Astrocyte (in vitro differentiated cells and primary cell): Measurements from ENCODE around the gene GPR162. TPM values are rescaled to one million over a fixed set of nuclear protein-coding genes. Genes with fewer than 3 reads are reported as not detected.

Experiments used
- DNase-seq: peaks from one replicate; pipeline ENCODE4 v3.0.0-alpha.2; 2010; ENCODE audit warnings: low read depth
- FAIRE-seq: peaks from 2 replicates; lab custom pipeline; 2011; peaks lifted over from hg19 to GRCh38; lab: Jason Lieb, UNC
- H2AFZ ChIP-seq: 2 replicates; pipeline ENCODE4 v1.6.0; 2012; ENCODE audit warnings: low read depth, low read length, inconsistent platforms
- H3K27ac ChIP-seq: 2 replicates; pipeline ENCODE4 v1.5.1; 2011; ENCODE audit warnings: low read depth, low read length, inconsistent platforms
- H3K27me3 ChIP-seq: 2 replicates; pipeline ENCODE4 v1.6.0; 2011; ENCODE audit warnings: low read length, inconsistent platforms; ENCODE audit not compliant: insufficient read depth
- H3K36me3 ChIP-seq: 2 replicates; pipeline ENCODE4 v1.5.1; 2011; ENCODE audit warnings: low read length, inconsistent platforms; ENCODE audit not compliant: insufficient read depth
- H3K4me1 ChIP-seq: 2 replicates; pipeline ENCODE4 v1.5.1; 2011; ENCODE audit warnings: low read length, inconsistent platforms; ENCODE audit not compliant: insufficient read depth
- H3K4me2 ChIP-seq: 2 replicates; pipeline ENCODE4 v1.6.0; 2012; ENCODE audit warnings: low read length, inconsistent platforms
- H3K4me3 ChIP-seq: 2 replicates; pipeline ENCODE4 v1.5.1; 2011; ENCODE audit warnings: low read depth, mild to moderate bottlenecking, low read length, inconsistent platforms; ENCODE audit not compliant: insufficient read depth
- H3K79me2 ChIP-seq: 2 replicates; pipeline ENCODE4 v1.6.0; 2012; ENCODE audit warnings: mild to moderate bottlenecking, low read length, inconsistent platforms; ENCODE audit not compliant: insufficient read depth
- H3K9ac ChIP-seq: 2 replicates; pipeline ENCODE4 v1.6.0; 2012; ENCODE audit warnings: mild to moderate bottlenecking, low read length, inconsistent platforms
- H3K9me3 ChIP-seq: 2 replicates; pipeline ENCODE4 v1.5.1; 2012; ENCODE audit warnings: low read depth, mild to moderate bottlenecking, low read length, inconsistent platforms; ENCODE audit not compliant: insufficient read depth
- H4K20me1 ChIP-seq: 2 replicates; pipeline ENCODE4 v1.6.0; 2012; ENCODE audit warnings: low read length, inconsistent platforms; ENCODE audit not compliant: insufficient read depth
- H3K27ac Mint-ChIP-seq: one replicate; pipeline ENCODE4 v1.8.0; 2021; ENCODE audit warnings: mild to moderate bottlenecking, mixed read lengths; ENCODE audit not compliant: unreplicated experiment
- H3K27me3 Mint-ChIP-seq: one replicate; pipeline ENCODE4 v1.8.0; 2021; ENCODE audit warnings: low read depth, mixed read lengths; ENCODE audit not compliant: unreplicated experiment
- H3K36me3 Mint-ChIP-seq: one replicate; pipeline ENCODE4 v1.8.0; 2021; ENCODE audit warnings: low read depth, mixed read lengths; ENCODE audit not compliant: unreplicated experiment
- H3K4me1 Mint-ChIP-seq: one replicate; pipeline ENCODE4 v1.8.0; 2021; ENCODE audit warnings: low read depth, mixed read lengths; ENCODE audit not compliant: unreplicated experiment
- H3K4me3 Mint-ChIP-seq: one replicate; pipeline ENCODE4 v1.8.0; 2021; ENCODE audit warnings: mild to moderate bottlenecking, moderate library complexity, mixed read lengths; ENCODE audit not compliant: unreplicated experiment
- H3K9me3 Mint-ChIP-seq: one replicate; pipeline ENCODE4 v1.8.0; 2021; ENCODE audit warnings: mild to moderate bottlenecking, mixed read lengths; ENCODE audit not compliant: unreplicated experiment
- EZH2 ChIP-seq: IDR thresholded peaks from 2 replicates; pipeline ENCODE4 v1.6.1; 2012; ENCODE audit warnings: mild to moderate bottlenecking, low read length, inconsistent platforms; ENCODE audit not compliant: insufficient read depth
- total RNA-seq: library from RNA; stranded (reverse); gene quantifications from 2 replicates; pipeline ENCODE4 v1.2.1, GENCODE V29; 2021
- TF ChIP-seq, protein P1 (sequence below): IDR thresholded peaks from 2 replicates; pipeline ENCODE4 v1.5.1; 2011; ENCODE audit warnings: low read depth, mild to moderate bottlenecking, inconsistent platforms, low read length, moderate library complexity; ENCODE audit not compliant: insufficient read depth

GPR162 gene
- total RNA-seq, 1 donor from 2014 or later, result 6.2 TPM

- Mint-ChIP-seq H3K27me3 (peaks cover 19% of the 10 kb centered on the region), H3K4me3 (no peak overlapping the region), H3K9me3 (no peaks in the 10 kb centered on the region), H3K27ac (no peak overlapping the region), H3K36me3 (no peaks in the 10 kb centered on the region), H3K4me1 (peaks cover 12% of the 10 kb centered on the region)
- Histone ChIP-seq H3K9ac (no peak overlapping the region), H3K9me3 (no peaks in the 10 kb centered on the region), H2AFZ (no peak overlapping the region), H3K27me3 (no peaks in the 10 kb centered on the region), H3K79me2 (no peaks in the 10 kb centered on the region), H3K4me3 (no peak overlapping the region), H3K4me2 (no peak overlapping the region), H3K27ac (no peak overlapping the region), H3K36me3 (no peaks in the 10 kb centered on the region), H4K20me1 (no peaks in the 10 kb centered on the region), H3K4me1 (peaks cover 4% of the 10 kb centered on the region)
- FAIRE-seq, result no peak
- DNase-seq, result no peak
- TF ChIP-seq, protein P1, sequence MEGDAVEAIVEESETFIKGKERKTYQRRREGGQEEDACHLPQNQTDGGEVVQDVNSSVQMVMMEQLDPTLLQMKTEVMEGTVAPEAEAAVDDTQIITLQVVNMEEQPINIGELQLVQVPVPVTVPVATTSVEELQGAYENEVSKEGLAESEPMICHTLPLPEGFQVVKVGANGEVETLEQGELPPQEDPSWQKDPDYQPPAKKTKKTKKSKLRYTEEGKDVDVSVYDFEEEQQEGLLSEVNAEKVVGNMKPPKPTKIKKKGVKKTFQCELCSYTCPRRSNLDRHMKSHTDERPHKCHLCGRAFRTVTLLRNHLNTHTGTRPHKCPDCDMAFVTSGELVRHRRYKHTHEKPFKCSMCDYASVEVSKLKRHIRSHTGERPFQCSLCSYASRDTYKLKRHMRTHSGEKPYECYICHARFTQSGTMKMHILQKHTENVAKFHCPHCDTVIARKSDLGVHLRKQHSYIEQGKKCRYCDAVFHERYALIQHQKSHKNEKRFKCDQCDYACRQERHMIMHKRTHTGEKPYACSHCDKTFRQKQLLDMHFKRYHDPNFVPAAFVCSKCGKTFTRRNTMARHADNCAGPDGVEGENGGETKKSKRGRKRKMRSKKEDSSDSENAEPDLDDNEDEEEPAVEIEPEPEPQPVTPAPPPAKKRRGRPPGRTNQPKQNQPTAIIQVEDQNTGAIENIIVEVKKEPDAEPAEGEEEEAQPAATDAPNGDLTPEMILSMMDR, result no peak
- no peak for TF ChIP-seq EZH2
Observed at GRCh38 chr12:6816598-6816997, 5.0 kb upstream of the GPR162 start.

GRCh38 chr12:6817098-6817497, 4.5 kb upstream of the GPR162 start:
- Histone ChIP-seq H2AFZ (no peak overlapping the region), H3K36me3 (no peaks in the 10 kb centered on the region), H3K4me2 (no peak overlapping the region), H3K4me1 (peaks cover 9% of the 10 kb centered on the region), H3K27ac (no peak overlapping the region), H3K27me3 (no peaks in the 10 kb centered on the region), H3K79me2 (no peaks in the 10 kb centered on the region), H4K20me1 (no peaks in the 10 kb centered on the region), H3K9ac (no peak overlapping the region), H3K9me3 (no peaks in the 10 kb centered on the region), H3K4me3 (no peak overlapping the region)
- Mint-ChIP-seq H3K27me3 (peaks cover 19% of the 10 kb centered on the region), H3K4me1 (peaks cover 14% of the 10 kb centered on the region), H3K4me3 (no peak overlapping the region), H3K9me3 (no peaks in the 10 kb centered on the region), H3K27ac (no peak overlapping the region), H3K36me3 (no peaks in the 10 kb centered on the region)
- no peak for FAIRE-seq
- TF ChIP-seq, protein P1, result no peak
- TF ChIP-seq EZH2, result no peak
- no peak for DNase-seq

DNA sequence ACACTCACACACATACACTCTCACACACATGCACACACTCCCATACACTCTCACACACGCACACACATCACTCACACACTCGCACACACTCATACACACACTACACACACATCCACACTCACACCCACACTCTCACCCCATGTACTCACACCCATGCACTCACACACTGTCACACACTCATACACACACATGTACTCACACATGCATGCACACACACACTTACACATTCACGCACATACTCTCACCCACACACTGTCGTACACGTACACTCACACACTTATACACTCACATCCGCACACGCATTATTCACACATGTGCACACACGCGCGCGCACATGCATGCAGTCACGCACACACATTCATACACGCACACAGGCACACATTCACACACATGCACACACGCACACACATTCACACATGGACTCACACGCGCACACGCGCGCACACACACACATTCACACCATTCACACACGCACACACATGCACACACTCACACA, 3.9 kb upstream of the GPR162 start:
- Mint-ChIP-seq H3K27ac (no peak overlapping the region), H3K4me1 (peaks cover 15% of the 10 kb centered on the region), H3K36me3 (no peaks in the 10 kb centered on the region), H3K27me3 (peaks cover 19% of the 10 kb centered on the region), H3K9me3 (no peaks in the 10 kb centered on the region), H3K4me3 (no peak overlapping the region)
- DNase-seq (no peak), FAIRE-seq (no peak)
- no peak overlapping the region for H3K4me3 ChIP-seq
- H3K4me1 ChIP-seq, result peaks cover 9% of the 10 kb centered on the region
- TF ChIP-seq, protein P1, result no peak
- no peak for TF ChIP-seq EZH2
- no peak overlapping the region for H3K4me2 ChIP-seq
- H2AFZ ChIP-seq, result no peak overlapping the region
- no peaks in the 10 kb centered on the region for H4K20me1 ChIP-seq
- H3K9ac ChIP-seq, result no peak overlapping the region
- no peak overlapping the region for H3K27ac ChIP-seq
- H3K79me2 ChIP-seq, result no peaks in the 10 kb centered on the region
- no peaks in the 10 kb centered on the region for H3K36me3 ChIP-seq
- no peaks in the 10 kb centered on the region for H3K27me3 ChIP-seq
- H3K9me3 ChIP-seq, result no peaks in the 10 kb centered on the region
